H1 (cell line): ENCODE data around the gene SI. TPM values are rescaled to one million over a fixed set of nuclear protein-coding genes. Genes with fewer than 3 reads are reported as not detected.

Experiments
- CTCF ChIA-PET: fragments of 300-600 bp; sonication (Branson Sonifier 250); formaldehyde crosslinking; loops from one replicate; lab custom pipeline; 2021; ENCODE audit not compliant: partially characterized antibody; lab: Charles Lee
- POLR2A ChIA-PET: fragments of 300-600 bp; sonication (Branson Sonifier 250); formaldehyde crosslinking; loops from one replicate; lab custom pipeline; 2021; ENCODE audit warnings: inconsistent platforms; ENCODE audit not compliant: partially characterized antibody; lab: Charles Lee
- DNase-seq, 2 experiments: peaks; one replicate each; pipeline versions ENCODE4 v3.0.0 to v3.0.0-alpha.2; 2010 to 2022; ENCODE audit warnings: low spot score in 2 of 2, low read depth in 1 of 2, mixed read lengths in 1 of 2
- FAIRE-seq: peaks from 2 replicates; lab custom pipeline; 2011; peaks lifted over from hg19 to GRCh38; lab: Jason Lieb, UNC
- H2AFZ ChIP-seq: 2 replicates; pipeline ENCODE4 v1.8.1; 2012; ENCODE audit warnings: low read length, inconsistent platforms
- H2AK5ac ChIP-seq: 2 replicates; pipeline ENCODE4 v1.6.1; 2013; ENCODE audit warnings: low read depth, low read length
- H2BK120ac ChIP-seq: replicated peaks from 2 replicates; pipeline ENCODE3; 2013; ENCODE audit warnings: low read depth, low read length, inconsistent platforms
- H2BK12ac ChIP-seq: 2 replicates; pipeline ENCODE4 v1.6.1; 2013; ENCODE audit warnings: low read depth, low read length
- H2BK15ac ChIP-seq: 2 replicates; pipeline ENCODE4 v1.6.1; 2013; ENCODE audit warnings: low read length
- H2BK20ac ChIP-seq: 2 replicates; pipeline ENCODE4 v1.6.1; 2013; ENCODE audit warnings: low read length
- H2BK5ac ChIP-seq: 2 replicates; pipeline ENCODE4 v1.6.1; 2013; ENCODE audit warnings: low read depth, low read length
- H3K14ac ChIP-seq: 2 replicates; pipeline ENCODE4 v1.6.1; 2013; ENCODE audit warnings: inconsistent platforms; ENCODE audit not compliant: insufficient read length
- H3K18ac ChIP-seq: 2 replicates; pipeline ENCODE4 v1.6.1; 2013; ENCODE audit warnings: low read length; ENCODE audit errors: extremely low read depth
- H3K23ac ChIP-seq: 2 replicates; pipeline ENCODE4 v1.6.1; 2013; ENCODE audit warnings: inconsistent platforms; ENCODE audit not compliant: insufficient read length
- H3K23me2 ChIP-seq: 2 replicates; pipeline ENCODE4 v1.6.1; 2013; ENCODE audit warnings: low read depth, low read length
- H3K27ac ChIP-seq: 2 replicates; pipeline ENCODE4 v1.6.1; 2011; ENCODE audit warnings: low read depth, low read length, inconsistent platforms
- H3K27me3 ChIP-seq, 4 experiments: replicated peaks in 1 of 4; 1 replicate in 1 of 4; 2 replicates in 3 of 4; pipeline versions ENCODE4 v1.6.1 to v1.8.1; 2011 to 2013; ENCODE audit warnings: low read length in 3 of 4, mild to moderate bottlenecking in 3 of 4, inconsistent platforms in 2 of 4, mixed read lengths in 2 of 4, moderate library complexity in 1 of 4; ENCODE audit not compliant: control insufficient read depth in 3 of 4, insufficient read depth in 3 of 4; ENCODE audit errors: extremely low read depth in 1 of 4
- H3K36me3 ChIP-seq, 4 experiments: 2 replicates each; pipeline versions ENCODE4 v1.6.1 to v1.8.1; 2011 to 2013; ENCODE audit warnings: mild to moderate bottlenecking in 4 of 4, low read length in 3 of 4, moderate library complexity in 2 of 4, control low read depth in 1 of 4, inconsistent platforms in 1 of 4; ENCODE audit not compliant: insufficient read depth in 4 of 4, control insufficient read depth in 2 of 4
- H3K4ac ChIP-seq: replicated peaks from 2 replicates; pipeline ENCODE3; 2013; ENCODE audit warnings: low read length, low read depth, mixed read lengths, inconsistent platforms; ENCODE audit not compliant: insufficient read length
- H3K4me1 ChIP-seq, 4 experiments: replicated peaks in 1 of 4; 1 replicate in 1 of 4; 2 replicates in 3 of 4; pipeline versions ENCODE4 v1.6.1 to v1.8.1; 2011 to 2013; ENCODE audit warnings: low read length in 3 of 4, inconsistent platforms in 2 of 4, mixed read lengths in 1 of 4; ENCODE audit not compliant: insufficient read depth in 4 of 4, control insufficient read depth in 3 of 4
- H3K4me2 ChIP-seq, 2 experiments: 2 replicates each; pipeline versions ENCODE4 v1.6.1 to v1.8.1; 2011 to 2013; ENCODE audit warnings: low read depth in 2 of 2, low read length in 2 of 2, control low read depth in 1 of 2, inconsistent platforms in 1 of 2, mild to moderate bottlenecking in 1 of 2; ENCODE audit not compliant: insufficient read depth in 1 of 2
- H3K4me3 ChIP-seq, 4 experiments: fragments of 200-600, 300-600 bp in 1 of 4; sonication (generic), shearing (Covaris generic), sonication (Bioruptor Twin) in 1 of 4; 2 replicates each; pipeline versions ENCODE4 v1.5.1 to v1.8.1; 2011 to 2016; ENCODE audit warnings: low read length in 4 of 4, low read depth in 3 of 4, control low read depth in 2 of 4, inconsistent platforms in 2 of 4, mild to moderate bottlenecking in 2 of 4, mixed read lengths in 1 of 4, moderate library complexity in 1 of 4; ENCODE audit not compliant: insufficient read depth in 2 of 4; ENCODE audit errors: extremely low read depth in 1 of 4
- H3K56ac ChIP-seq: replicated peaks from 2 replicates; pipeline ENCODE3; 2013; ENCODE audit warnings: low read depth, mild to moderate bottlenecking, mixed read lengths, low read length, inconsistent platforms; ENCODE audit not compliant: insufficient read length
- H3K79me1 ChIP-seq: 2 replicates; pipeline ENCODE4 v1.6.1; 2013; ENCODE audit warnings: low read depth, low read length, control low read depth
- H3K79me2 ChIP-seq, 2 experiments: 2 replicates each; pipeline versions ENCODE4 v1.6.1 to v1.8.1; 2012 to 2013; ENCODE audit warnings: low read length in 2 of 2, mild to moderate bottlenecking in 2 of 2, inconsistent platforms in 1 of 2; ENCODE audit not compliant: insufficient read depth in 2 of 2, control insufficient read depth in 1 of 2
- H3K9ac ChIP-seq, 4 experiments: replicated peaks in 1 of 4; 1 replicate in 1 of 4; 2 replicates in 3 of 4; pipeline versions ENCODE4 v1.6.1 to v1.8.1; 2011 to 2013; ENCODE audit warnings: low read depth in 3 of 4, low read length in 3 of 4, control low read depth in 2 of 4, mild to moderate bottlenecking in 2 of 4, moderate library complexity in 2 of 4, inconsistent platforms in 1 of 4; ENCODE audit errors: extremely low read depth in 1 of 4
- H3K9me3 ChIP-seq, 2 experiments: 2 replicates each; pipeline versions ENCODE4 v1.6.1 to v1.8.1; 2012 to 2013; ENCODE audit warnings: mild to moderate bottlenecking in 2 of 2, moderate library complexity in 2 of 2, control low read depth in 1 of 2, inconsistent platforms in 1 of 2, low read depth in 1 of 2, low read length in 1 of 2, mixed read lengths in 1 of 2; ENCODE audit not compliant: insufficient read depth in 2 of 2
- H4K20me1 ChIP-seq, 2 experiments: replicated peaks in 1 of 2; 2 replicates each; pipeline versions ENCODE3 to v1.8.1; 2011 to 2013; ENCODE audit warnings: inconsistent platforms in 2 of 2, low read length in 2 of 2, mild to moderate bottlenecking in 1 of 2; ENCODE audit not compliant: insufficient read depth in 2 of 2, control insufficient read depth in 1 of 2
- H4K5ac ChIP-seq: 2 replicates; pipeline ENCODE4 v1.6.1; 2013; ENCODE audit warnings: low read length, low read depth, mixed read lengths, inconsistent platforms; ENCODE audit not compliant: insufficient read length
- H4K8ac ChIP-seq: 2 replicates; pipeline ENCODE4 v1.8.0; 2013; ENCODE audit warnings: mild to moderate bottlenecking, moderate library complexity, low read length, inconsistent platforms; ENCODE audit not compliant: insufficient read depth; ENCODE audit errors: extremely low read depth
- H4K91ac ChIP-seq: replicated peaks from 2 replicates; pipeline ENCODE3; 2013; ENCODE audit warnings: low read length, mixed read lengths, inconsistent platforms; ENCODE audit not compliant: insufficient read length
- CBX5 ChIP-seq: fragments of 300-800, 300-1000 bp; sonication (generic); IDR thresholded peaks from 2 replicates; pipeline ENCODE4 v1.7.1; 2016; ENCODE audit warnings: antibody characterized with exemption, low read length, low read depth
- CBX8 ChIP-seq: fragments of 300-800, 300-1000 bp; sonication (generic); IDR thresholded peaks from 2 replicates; pipeline ENCODE4 v1.7.1; 2016; ENCODE audit warnings: low read depth, low read length, borderline replicate concordance
- EP300 ChIP-seq, 2 experiments: IDR thresholded peaks; 1 replicate in 1 of 2; 2 replicates in 1 of 2; pipeline ENCODE4 v1.6.1; 2011 to 2012; ENCODE audit warnings: low read depth in 2 of 2, low read length in 2 of 2, mild to moderate bottlenecking in 2 of 2, borderline replicate concordance in 1 of 2, inconsistent platforms in 1 of 2, moderate library complexity in 1 of 2
- FOSL1 ChIP-seq: IDR thresholded peaks from 2 replicates; pipeline ENCODE4 v1.6.1; 2011; ENCODE audit warnings: mild to moderate bottlenecking, low read depth, low read length, moderate library complexity; ENCODE audit not compliant: insufficient read depth
- POU5F1 ChIP-seq: IDR thresholded peaks from 2 replicates; pipeline ENCODE4 v1.6.1; 2011; ENCODE audit warnings: low read depth, mild to moderate bottlenecking, low read length, moderate library complexity
- RAD21 ChIP-seq, 2 experiments: IDR thresholded peaks in 1 of 2; conservative IDR thresholded peaks in 1 of 2; 2 replicates each; pipeline ENCODE4 v1.6.1; 2011; ENCODE audit warnings: low read depth in 2 of 2, low read length in 2 of 2, improper control_type of control experiment in 1 of 2, inconsistent platforms in 1 of 2, mild to moderate bottlenecking in 1 of 2, moderate library complexity in 1 of 2
- RXRA ChIP-seq: IDR thresholded peaks from 2 replicates; pipeline ENCODE4 v1.6.1; 2011; ENCODE audit warnings: low read depth, mild to moderate bottlenecking, low read length, moderate library complexity; ENCODE audit not compliant: insufficient read depth
- SP4 ChIP-seq: IDR thresholded peaks from 2 replicates; pipeline ENCODE4 v1.6.1; 2012; ENCODE audit warnings: low read length, inconsistent platforms
- TAF7 ChIP-seq: optimal IDR thresholded peaks from 2 replicates; pipeline ENCODE3; 2011; ENCODE audit warnings: low read depth, mild to moderate bottlenecking, inconsistent platforms, low read length, moderate library complexity, borderline replicate concordance
- USF2 ChIP-seq: IDR thresholded peaks from 2 replicates; pipeline ENCODE4 v1.6.1; 2011; ENCODE audit warnings: low read length, improper control_type of control experiment
- YY1 ChIP-seq: IDR thresholded peaks from 2 replicates; pipeline ENCODE4 v1.6.1; 2011; ENCODE audit warnings: low read depth, mild to moderate bottlenecking, low read length
- WGBS, 2 experiments: shearing (Covaris generic) in 1 of 2; methylation state at CpG; one replicate each; pipeline versions ENCODE4 v1.1.6 to v1.1.7; 2013 to 2015; ENCODE audit warnings: low lambda C conversion rate in 2 of 2, mixed read lengths in 2 of 2, inconsistent platforms in 1 of 2, low coverage in 1 of 2, missing lambda C conversion rate in 1 of 2; ENCODE audit not compliant: insufficient replicate concordance in 2 of 2, insufficient coverage in 1 of 2, insufficient read length in 1 of 2; ENCODE audit errors: extremely low coverage in 1 of 2, missing lambda C conversion rate in 1 of 2; 5-methylcytosine and 5-hydroxymethylcytosine counted together
- polyA plus RNA-seq, 7 experiments: library from polyadenylated mRNA; depleted of rRNA in 3 of 7; stranded (reverse) in 5 of 7; unstranded in 2 of 7; fragments of >200 nt in 5 of 7; fragments of 200-250 nt in 2 of 7; gene quantifications; 1 replicate in 5 of 7; 2 replicates in 1 of 7; 4 replicates in 1 of 7; pipeline versions ENCODE4 v1.2.1 to v1.2.3, GENCODE V29; 2011 to 2013; ENCODE audit warnings: missing spikeins in 2 of 7, mixed read lengths in 2 of 7
- total RNA-seq: library from RNA; stranded (reverse); fragmentation: NEBNext Ultra II Directional; extraction: Animal tissue kit (Norgen Biotek cat#: 25700); gene quantifications from 2 replicates; pipeline ENCODE4 v1.2.1, GENCODE V29; 2021

SI gene
- total and polyA plus RNA-seq, 2 of the 8 experiments (the other 6 are each of a cell fraction or from before 2014, with no cell fraction given): not detected

GRCh38 chr3:164984947-164985346 is 93.3 kb downstream of the SI start:
- H3K23me2 ChIP-seq: no peaks in the 10 kb centered on the region
- TF ChIP-seq YY1 (no peak), TAF7 (no peak), FOSL1 (no peak), POU5F1 (no peak), RXRA (no peak), USF2 (no peak), CBX5 (no peak), EP300 (IDR thresholded peaks at IDR 0.05; ENCODE audit: borderline replicate concordance in 1 of 2, low read depth in 2 of 2, low read length in 2 of 2) (no peak), SP4 (no peak), CBX8 (no peak), RAD21 (IDR thresholded peaks at IDR 0.05 in 1 of 2, conservative IDR thresholded peaks at IDR 0.05 in 1 of 2; ENCODE audit: low read depth in 2 of 2, low read length in 2 of 2) (no peak)

More at GRCh38 chr3:164984947-164985346, 93.3 kb downstream of the SI start:
- Histone ChIP-seq H3K4me3 (no peak overlapping the region), H2BK15ac (no peak overlapping the region), H3K36me3 (no peaks in the 10 kb centered on the region), H2BK120ac (no peak overlapping the region), H2AFZ (no peak overlapping the region), H3K56ac (no peak overlapping the region), H3K4me2 (no peak overlapping the region), H2AK5ac (no peak overlapping the region), H3K9me3 (no peaks in the 10 kb centered on the region), H2BK5ac (no peak overlapping the region), H3K4me1 (no peaks in the 10 kb centered on the region), H4K8ac (no peak overlapping the region), H3K23ac (no peak overlapping the region), H3K18ac (no peak overlapping the region), H3K14ac (no peak overlapping the region), H3K79me1 (no peaks in the 10 kb centered on the region), H3K4ac (no peak overlapping the region), H4K5ac (no peak overlapping the region), H4K91ac (no peak overlapping the region), H3K9ac (no peak overlapping the region), H2BK20ac (no peak overlapping the region), H2BK12ac (no peak overlapping the region), H3K79me2 (no peaks in the 10 kb centered on the region), H3K27ac (no peak overlapping the region), H3K27me3 (no peaks in the 10 kb centered on the region), H4K20me1 (peaks cover 0 to 2% of the 10 kb centered on the region in 2 experiments)
- FAIRE-seq: no peak
- ChIA-PET POLR2A (no interaction called here), CTCF (no interaction called here)
- DNase-seq: no peak
- WGBS, 2 experiments: 91% methylated on average over 1 of the region's 1 CpG; no CpG with 5 or more reads in 1 of the 2 experiments
